Measurements from ENCODE around the gene INPP5A.

INPP5A gene

DNA sequence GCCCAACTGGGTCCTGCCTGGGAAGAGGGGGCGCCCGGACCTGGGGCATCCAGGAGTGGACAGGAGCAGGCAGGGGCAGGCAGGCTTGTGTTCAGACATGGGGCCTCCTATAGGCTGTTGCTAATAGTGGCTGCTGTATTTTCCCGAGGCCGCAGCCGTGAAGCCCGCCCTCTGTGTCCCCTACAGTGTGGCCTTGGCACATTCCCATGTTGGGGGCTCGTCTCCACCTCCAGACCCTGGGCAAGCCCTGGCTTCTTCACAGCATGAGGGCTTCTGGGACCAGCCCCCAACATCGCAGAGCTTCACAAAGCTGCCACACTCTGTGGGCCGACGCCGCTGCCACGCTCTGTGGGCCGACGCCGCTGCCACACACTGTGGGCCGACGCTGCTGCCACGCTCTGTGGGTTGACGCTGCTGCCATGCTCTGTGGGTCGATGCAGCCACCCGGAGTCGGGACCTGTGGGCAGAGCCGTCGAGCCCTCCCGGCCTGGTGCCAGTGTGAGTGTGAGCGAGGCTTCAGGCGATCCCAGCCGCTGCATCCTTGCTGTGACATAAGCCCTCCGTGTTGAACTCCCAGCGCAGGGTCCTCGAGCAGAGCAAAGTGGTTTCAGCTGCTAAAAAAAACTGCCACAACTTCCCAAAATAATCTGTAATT lies 109.0 kb downstream of the INPP5A start:
- no peak for DNase-seq (ENCODE audit: low read depth)
- no peak overlapping the region for H3K4me3 ChIP-seq (ENCODE audit: low read depth, low read length)

- no peak for DNase-seq (ENCODE audit: low read depth)
- H3K4me3 ChIP-seq (ENCODE audit: low read depth, low read length) = no peak overlapping the region
Measured at GRCh38 chr10:132647424-132647823, 109.8 kb downstream of the INPP5A start.

DNA sequence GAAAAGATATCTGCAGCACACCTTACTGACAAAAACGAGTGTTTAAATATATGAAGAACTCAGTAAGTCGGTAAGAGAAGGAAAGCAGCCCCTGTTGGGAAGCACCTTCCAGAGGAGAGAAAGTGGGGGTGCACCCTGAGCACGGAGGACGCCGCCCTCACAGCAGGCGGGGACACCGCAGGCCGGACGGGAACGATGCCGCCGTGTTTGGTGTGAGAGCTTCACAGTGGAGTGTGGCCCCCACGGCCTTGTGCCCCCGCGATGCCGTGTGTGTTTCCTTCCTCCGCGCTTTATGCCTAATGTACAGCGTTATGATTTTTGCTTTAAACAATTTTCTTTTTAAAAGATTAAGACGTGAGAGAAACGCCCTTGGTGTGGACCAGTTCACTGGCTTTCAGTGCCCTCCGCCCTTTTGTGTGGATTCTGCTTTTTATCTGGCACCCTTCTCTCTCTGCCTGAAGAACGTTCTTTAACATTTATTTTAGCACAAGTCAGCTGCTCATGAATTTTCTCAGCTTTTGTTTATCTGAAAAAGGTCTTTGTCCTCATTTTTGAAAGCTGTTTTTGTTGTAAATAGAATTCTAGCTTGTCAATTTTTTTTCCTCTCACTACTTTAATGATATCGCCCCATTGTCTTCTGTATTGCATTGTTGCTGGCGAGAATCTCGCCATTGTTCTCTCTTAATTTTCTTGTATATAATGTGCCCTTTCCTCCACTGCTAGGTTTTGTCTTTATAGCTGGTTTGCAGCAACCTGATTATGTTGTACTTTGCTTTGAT lies 110.7 kb downstream of the INPP5A start:
- H3K4me3 ChIP-seq (ENCODE audit: low read depth, low read length) = no peak overlapping the region
- no peak for DNase-seq (ENCODE audit: low read depth)

- no peak overlapping the region for H3K4me3 ChIP-seq (ENCODE audit: low read depth, low read length)
Measured at GRCh38 chr10:132648851-132649528, 111.4 kb downstream of the INPP5A start.

GRCh38 chr10:132649651-132650360 lies 112.2 kb downstream of the INPP5A start:
- H3K4me3 ChIP-seq (ENCODE audit: low read depth, low read length) = no peak overlapping the region
- no peak for DNase-seq (ENCODE audit: low read depth)

More at GRCh38 chr10:132648851-132649528, 111.4 kb downstream of the INPP5A start:
- DNase-seq (ENCODE audit: low read depth) = no peak

DNA sequence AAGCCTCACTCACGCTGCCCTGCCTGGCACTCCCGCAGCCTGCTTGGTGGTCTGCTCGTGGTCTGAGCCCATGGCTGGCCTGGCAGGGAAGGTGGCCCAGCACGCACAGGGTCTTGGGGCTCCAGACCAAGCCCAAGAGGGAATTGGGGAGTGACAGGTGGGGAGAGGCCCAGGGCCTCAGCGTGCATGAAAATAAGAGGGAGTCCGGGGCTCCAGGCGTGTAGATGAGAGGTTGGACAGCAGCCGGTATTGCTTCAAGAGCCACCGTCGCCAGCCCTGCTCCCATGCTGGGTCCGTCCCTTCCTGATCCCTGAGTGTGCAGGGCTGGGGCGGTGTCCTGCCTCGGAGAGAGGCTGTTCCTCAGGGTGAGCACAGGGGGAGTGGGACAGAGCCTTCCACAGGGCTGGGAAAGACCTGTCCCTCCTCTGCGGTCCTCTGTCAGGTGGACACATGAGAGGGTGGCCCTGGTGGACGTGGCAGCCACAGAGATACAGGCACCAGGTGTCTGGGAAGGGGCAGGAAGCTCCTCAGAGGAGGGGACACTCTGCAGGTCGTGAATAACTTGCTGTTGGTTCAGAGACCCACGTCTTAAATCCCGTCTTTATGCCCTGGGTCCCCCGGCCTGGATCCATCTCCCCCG lies 113.1 kb downstream of the INPP5A start:
- DNase-seq (ENCODE audit: low read depth) = no peak
- H3K4me3 ChIP-seq (ENCODE audit: low read depth, low read length) = no peak overlapping the region

DNA sequence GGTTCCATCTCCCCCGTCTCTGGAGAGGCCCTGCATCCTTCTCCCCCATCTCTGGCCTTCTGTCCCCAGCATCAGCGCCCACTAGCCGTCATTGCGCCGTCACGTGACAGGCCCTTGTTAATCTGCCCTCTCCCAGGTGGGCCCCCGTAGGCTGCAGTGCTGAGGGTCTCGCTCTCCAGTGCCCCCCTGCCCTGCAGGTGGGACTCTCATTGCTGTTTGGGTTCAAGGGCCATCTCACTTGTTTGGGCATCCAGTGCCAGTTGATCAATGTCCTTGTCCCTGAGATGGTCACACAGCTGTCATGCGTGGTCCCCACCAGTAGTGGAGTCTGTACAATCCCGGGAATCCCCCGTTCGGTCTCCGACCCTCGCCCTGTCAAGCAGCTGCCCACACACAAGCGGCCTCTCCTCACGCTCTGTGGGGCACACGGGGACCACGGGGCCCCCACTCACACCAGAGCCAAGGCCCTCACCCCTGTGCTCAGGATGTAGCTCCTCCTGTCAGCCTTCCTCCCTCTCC lies 114.0 kb downstream of the INPP5A start:
- no peak overlapping the region for H3K4me3 ChIP-seq (ENCODE audit: low read depth, low read length)
- no peak for DNase-seq (ENCODE audit: low read depth)

DNA sequence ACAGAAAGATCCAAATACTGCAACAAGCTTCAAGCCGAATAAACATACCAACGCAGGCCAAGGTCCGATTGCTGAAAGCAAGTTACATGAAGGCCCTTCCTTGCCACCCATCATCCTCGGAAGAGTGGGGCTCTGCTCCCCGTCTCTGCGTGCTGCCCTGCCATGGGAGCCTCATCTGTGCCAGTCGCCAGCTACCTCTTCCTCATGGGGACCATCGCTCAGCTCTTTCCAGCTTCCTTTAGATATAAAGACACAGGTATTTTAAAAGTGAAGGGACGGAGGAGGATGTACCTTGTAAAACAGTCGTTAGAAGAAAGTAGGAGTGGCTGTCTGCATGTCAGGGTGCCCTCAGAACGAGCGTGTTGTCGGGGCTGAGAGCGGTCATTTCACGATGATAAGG lies 114.9 kb downstream of the INPP5A start:
- no peak for DNase-seq (ENCODE audit: low read depth)
- H3K4me3 ChIP-seq (ENCODE audit: low read depth, low read length) = no peak overlapping the region

DNA sequence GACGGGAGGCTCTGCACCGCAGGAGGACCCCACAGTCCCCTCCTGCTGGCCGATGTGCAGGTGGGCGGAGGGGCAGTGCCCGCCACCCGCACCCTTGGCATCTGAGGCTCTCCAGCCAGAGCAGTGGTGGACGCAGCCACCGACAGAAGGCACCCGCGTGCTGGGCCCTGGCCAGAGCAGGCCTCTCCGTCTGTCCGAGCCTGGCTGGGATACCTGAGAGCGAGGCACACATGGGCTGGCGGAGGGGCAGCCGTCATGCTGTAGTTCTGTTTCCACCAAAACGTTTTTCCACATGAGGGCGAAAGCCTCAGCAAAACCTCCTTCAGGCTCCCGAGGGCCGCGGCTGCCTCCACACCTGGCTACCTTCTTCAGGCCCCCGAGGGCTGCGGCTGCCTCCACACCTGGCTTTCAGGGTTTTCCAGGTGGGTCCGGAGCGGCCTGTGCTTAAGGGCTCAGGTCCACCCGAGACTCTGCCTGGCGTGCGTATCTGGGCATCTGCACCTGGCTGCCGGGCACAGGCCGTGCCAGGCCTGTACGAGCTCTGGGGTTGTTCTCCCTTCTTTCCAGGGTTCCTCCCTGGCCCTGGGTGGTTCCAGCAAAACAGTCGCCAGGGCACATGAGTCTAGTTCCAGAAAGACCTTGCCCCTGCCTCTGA lies 115.5 kb downstream of the INPP5A start:
- H3K4me3 ChIP-seq (ENCODE audit: low read depth, low read length) = no peak overlapping the region
- DNase-seq (ENCODE audit: low read depth) = no peak

DNA sequence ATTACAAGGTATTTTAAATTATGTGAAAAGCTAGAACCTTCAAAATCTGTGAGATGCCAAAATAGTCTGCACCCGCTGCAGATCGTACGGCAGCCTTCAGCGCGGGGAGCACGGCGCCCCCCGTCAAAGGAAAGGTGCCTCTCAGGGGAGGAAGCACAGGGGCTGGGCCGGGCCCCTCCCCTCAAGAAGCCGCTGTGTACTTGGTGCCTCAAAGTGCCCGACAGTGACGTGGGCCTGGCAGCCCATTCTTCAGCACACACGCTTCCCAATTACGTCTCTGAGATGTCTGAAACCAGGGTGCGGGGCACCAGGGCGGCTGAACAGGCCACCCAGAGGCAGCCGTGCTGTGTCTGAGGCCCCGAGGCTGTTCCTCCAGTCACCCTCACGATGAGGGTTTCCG lies 116.1 kb downstream of the INPP5A start:
- H3K4me3 ChIP-seq (ENCODE audit: low read depth, low read length) = no peak overlapping the region
- DNase-seq (ENCODE audit: low read depth) = no peak

DNA sequence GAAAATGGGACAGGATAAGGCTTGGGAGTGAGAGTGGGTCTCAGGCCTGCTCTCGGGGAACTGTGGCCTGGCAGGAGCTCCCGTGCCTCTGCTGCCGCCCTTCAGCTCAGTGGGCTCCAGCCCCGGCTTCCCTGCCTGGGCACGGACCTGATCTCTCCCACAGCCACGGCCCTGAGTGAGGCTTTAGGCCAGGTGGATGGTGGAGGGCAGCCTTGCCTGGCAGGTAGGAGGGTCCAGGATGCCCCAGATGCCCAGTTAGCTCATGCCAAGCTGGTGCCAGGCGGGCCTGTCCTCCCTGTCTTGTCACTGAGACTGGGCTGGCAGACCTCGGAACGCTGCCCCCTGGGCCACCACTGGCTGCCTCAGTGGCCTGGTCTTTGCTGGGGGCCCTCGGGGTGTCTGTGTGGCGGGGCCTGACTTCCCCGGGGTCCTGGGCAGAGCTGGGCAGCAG lies 116.6 kb downstream of the INPP5A start:
- no peak for DNase-seq (ENCODE audit: low read depth)

DNA sequence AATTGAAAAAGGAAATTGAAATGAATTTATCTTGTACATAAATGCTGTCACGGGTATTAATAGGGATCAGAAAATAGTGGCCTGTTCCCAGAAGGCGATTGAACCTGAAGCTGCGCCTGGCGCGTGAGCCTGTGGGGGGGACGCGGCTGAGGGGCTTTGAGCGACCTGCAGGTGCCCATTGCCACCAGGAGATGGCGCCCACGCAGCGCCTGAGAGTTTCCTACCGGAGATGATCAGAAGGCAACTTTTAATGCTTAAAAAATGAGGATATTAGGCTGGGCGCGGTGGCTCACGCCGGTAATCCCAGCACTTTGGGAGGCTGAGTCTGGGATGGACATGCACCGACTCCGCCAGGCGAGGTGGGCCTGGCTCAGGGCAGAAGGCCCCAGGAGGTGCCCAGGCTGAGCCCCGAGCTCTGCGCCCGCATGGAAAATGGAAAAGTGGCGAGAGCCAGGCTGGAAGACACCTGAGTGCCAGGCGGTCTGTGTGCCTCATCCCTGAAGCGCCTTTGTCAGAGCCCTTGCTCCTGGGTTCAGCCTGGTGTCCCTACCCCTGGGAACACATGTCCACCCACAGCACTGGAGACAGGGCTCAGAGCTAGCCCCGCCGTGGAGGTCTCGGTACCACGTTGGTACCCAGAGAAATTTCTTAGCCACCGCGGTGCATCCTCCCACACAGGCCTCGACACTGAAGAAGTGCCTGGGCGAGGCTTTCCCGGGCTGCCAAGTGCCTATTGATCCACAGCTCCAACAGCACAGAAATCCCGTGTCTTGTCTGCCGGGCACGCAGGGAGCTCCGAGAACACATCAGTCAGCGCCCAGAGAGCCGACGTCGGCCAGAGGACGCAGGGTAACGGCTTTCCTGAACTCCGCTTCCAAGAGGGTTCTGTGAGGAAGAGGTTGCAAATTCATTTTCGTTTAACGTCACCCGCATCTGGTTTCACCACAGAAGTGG lies 117.4 kb downstream of the INPP5A start:
- DNase-seq (ENCODE audit: low read depth) = no peak
- no peak overlapping the region for H3K4me3 ChIP-seq (ENCODE audit: low read depth, low read length)

More for the DNA sequence above, 116.6 kb downstream of the INPP5A start:
- H3K4me3 ChIP-seq (ENCODE audit: low read depth, low read length) = no peak overlapping the region

DNA sequence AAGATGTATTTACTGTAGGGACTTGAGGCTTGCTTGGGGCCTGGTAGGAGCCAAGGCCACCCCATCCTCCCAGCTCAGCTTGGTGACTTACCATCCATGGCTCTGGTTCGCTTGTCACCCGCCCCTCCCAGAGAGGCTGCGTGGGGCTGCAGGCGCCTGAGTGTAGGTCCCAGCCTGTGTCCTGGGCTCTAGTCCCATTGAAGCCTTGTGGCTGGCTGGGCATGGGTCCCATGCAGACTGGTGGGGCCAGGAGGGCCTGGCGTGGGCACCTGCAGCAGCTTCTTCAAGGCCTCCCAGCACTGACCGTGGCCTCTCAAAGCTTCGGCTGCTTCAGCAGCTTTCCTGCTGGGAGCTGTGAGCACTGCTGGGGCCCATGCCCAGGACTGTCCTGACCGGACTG lies 118.1 kb downstream of the INPP5A start:
- no peak for DNase-seq (ENCODE audit: low read depth)
- H3K4me3 ChIP-seq (ENCODE audit: low read depth, low read length) = no peak overlapping the region

GRCh38 chr10:132656283-132657126 lies 118.9 kb downstream of the INPP5A start:
- DNase-seq (ENCODE audit: low read depth) = no peak
- H3K4me3 ChIP-seq (ENCODE audit: low read depth, low read length) = no peak overlapping the region

- no peak for DNase-seq (ENCODE audit: low read depth)
- H3K4me3 ChIP-seq (ENCODE audit: low read depth, low read length) = no peak overlapping the region
Measured at GRCh38 chr10:132657127-132657706, 119.6 kb downstream of the INPP5A start.

DNA sequence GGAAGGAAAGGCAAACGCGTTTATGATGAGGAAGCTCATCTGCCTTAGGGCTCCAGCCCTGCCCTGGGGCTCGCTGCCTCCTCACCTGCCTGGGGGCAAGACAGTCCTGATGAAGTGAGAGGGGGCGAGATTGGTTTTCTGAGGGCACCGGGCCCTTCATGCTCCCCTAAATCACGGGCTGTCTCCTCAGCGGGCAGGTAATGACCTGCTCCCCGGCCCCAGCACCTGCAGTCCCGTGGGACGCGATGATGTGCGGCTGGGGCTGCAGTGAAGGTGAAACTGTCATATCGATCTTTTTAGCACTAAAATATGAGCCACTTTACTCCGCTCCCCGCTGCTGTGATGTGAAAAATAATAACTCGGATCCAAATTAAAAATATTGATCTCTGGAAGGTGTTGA lies 120.2 kb downstream of the INPP5A start:
- H3K4me3 ChIP-seq (ENCODE audit: low read depth, low read length) = no peak overlapping the region

More for the DNA sequence above, 120.2 kb downstream of the INPP5A start:
- no peak for DNase-seq (ENCODE audit: low read depth)

Measured in skeletal muscle cell (primary cell).